H1 (cell line): ENCODE results near the gene ALAS1. TPM values are rescaled to one million over a fixed set of nuclear protein-coding genes. Genes with fewer than 3 reads are reported as not detected.

Experiments used
- CREB1 ChIP-seq: IDR thresholded peaks from 2 replicates; pipeline ENCODE4 v1.6.1; 2012; ENCODE audit warnings: inconsistent platforms
- GTF2F1 ChIP-seq: IDR thresholded peaks from 2 replicates; pipeline ENCODE4 v1.6.1; 2012; ENCODE audit warnings: low read depth, low read length, improper control_type of control experiment, borderline replicate concordance
- RBBP5 ChIP-seq: IDR thresholded peaks from 2 replicates; pipeline ENCODE4 v1.7.1; 2012; ENCODE audit warnings: low read depth, mild to moderate bottlenecking, inconsistent platforms, low read length, moderate library complexity, borderline replicate concordance
- RNF2 ChIP-seq: fragments of 200-900, 300-1000 bp; sonication (generic); IDR thresholded peaks from 2 replicates; pipeline ENCODE4 v1.7.1; 2016; ENCODE audit warnings: borderline replicate concordance, low read depth, mild to moderate bottlenecking, antibody characterized with exemption, low read length; ENCODE audit not compliant: poor library complexity, severe bottlenecking; ENCODE audit errors: missing control alignments
- SIX5 ChIP-seq: IDR thresholded peaks from 2 replicates; pipeline ENCODE4 v1.6.1; 2011; ENCODE audit warnings: mild to moderate bottlenecking, low read depth, low read length
- SP1 ChIP-seq: IDR thresholded peaks from 2 replicates; pipeline ENCODE4 v1.6.1; 2011; ENCODE audit warnings: low read depth, low read length
- SRF ChIP-seq: IDR thresholded peaks from 2 replicates; pipeline ENCODE4 v1.6.1; 2011; ENCODE audit warnings: mild to moderate bottlenecking, low read depth, low read length, moderate library complexity
- SUZ12 ChIP-seq: fragments of 200-600 bp; sonication (generic); IDR thresholded peaks from 2 replicates; pipeline ENCODE4 v1.6.1; 2012; ENCODE audit warnings: mild to moderate bottlenecking, inconsistent platforms, low read length, moderate library complexity, mixed read lengths
- ZNF274 ChIP-seq: IDR thresholded peaks from 2 replicates; pipeline ENCODE4 v1.7.0; 2012; ENCODE audit warnings: low read length, borderline replicate concordance; ENCODE audit errors: extremely low read depth
- polyA plus RNA-seq, 7 experiments: library from polyadenylated mRNA; depleted of rRNA in 3 of 7; stranded (reverse) in 5 of 7; unstranded in 2 of 7; fragments of >200 nt in 5 of 7; fragments of 200-250 nt in 2 of 7; gene quantifications; 1 replicate in 5 of 7; 2 replicates in 1 of 7; 4 replicates in 1 of 7; pipeline versions ENCODE4 v1.2.1 to v1.2.3, GENCODE V29; 2011 to 2013; ENCODE audit warnings: missing spikeins in 2 of 7, mixed read lengths in 2 of 7
- total RNA-seq: library from RNA; stranded (reverse); fragmentation: NEBNext Ultra II Directional; extraction: Animal tissue kit (Norgen Biotek cat#: 25700); gene quantifications from 2 replicates; pipeline ENCODE4 v1.2.1, GENCODE V29; 2021

Gene ALAS1
- total and polyA plus RNA-seq, 2 of the 8 experiments (the other 6 are each of a cell fraction or from before 2014, with no cell fraction given) = 45.9 to 84.4 TPM

- no peak for TF ChIP-seq RBBP5
- TF ChIP-seq ZNF274 = no peak
- no peak for TF ChIP-seq SP1
- TF ChIP-seq RNF2 = no peak
- no peak for TF ChIP-seq SRF
- no peak for TF ChIP-seq SIX5
- TF ChIP-seq SUZ12 = no peak
- TF ChIP-seq CREB1 = no peak
- no peak for TF ChIP-seq GTF2F1
Measured at GRCh38 chr3:52247409-52248164, 49.6 kb downstream of the ALAS1 start (continued).
